BE2C (cell line): ENCODE data around the gene GRB7. TPM values are rescaled to one million over a fixed set of nuclear protein-coding genes. Genes with fewer than 3 reads are reported as not detected.

Experiments
- DNase-seq: peaks from one replicate; pipeline ENCODE4 v3.0.0-alpha.2; 2020
- H3K27me3 ChIP-seq: fragments of 250-450 bp; sonication (Bioruptor Pico); 2 replicates; pipeline ENCODE4 v1.5.1; 2020; ENCODE audit warnings: mild to moderate bottlenecking
- H3K36me3 ChIP-seq: fragments of 250-450 bp; sonication (Bioruptor Pico); 2 replicates; pipeline ENCODE4 v1.5.1; 2020; ENCODE audit warnings: mild to moderate bottlenecking
- H3K4me1 ChIP-seq: fragments of 250-450 bp; sonication (Bioruptor Pico); 2 replicates; pipeline ENCODE4 v1.5.1; 2020
- H3K4me3 ChIP-seq: 2 replicates; pipeline ENCODE4 v1.5.1; 2011; ENCODE audit warnings: low read depth, low read length
- H3K9me3 ChIP-seq: fragments of 250-450 bp; sonication (Bioruptor Pico); 2 replicates; pipeline ENCODE4 v1.5.1; 2020
- polyA plus RNA-seq: library from polyadenylated mRNA; unstranded; fragments of >200 nt; gene quantifications from one replicate; pipeline ENCODE4 v1.2.1, GENCODE V29; 2012; ENCODE audit warnings: low read depth, missing spikeins; ENCODE audit not compliant: insufficient read length, insufficient read depth
- TF ChIP-seq, protein P1 (sequence below): IDR thresholded peaks from 2 replicates; pipeline ENCODE4 v1.5.1; 2012; ENCODE audit warnings: mild to moderate bottlenecking, low read depth, low read length

The GRB7 gene
- not detected for polyA plus RNA-seq

GRCh38 chr17:39737760-39738567, at the start of gene GRB7:
GRB7 (plus strand) TSS chr17:39737938; CDS start chr17:39742302, 4,364 bp downstream.
- no peak within 1 kb of the TSS for H3K4me3 ChIP-seq
- H3K4me1 ChIP-seq = no peaks in the 10 kb centered on the region
- no peak for DNase-seq
- TF ChIP-seq, protein P1, sequence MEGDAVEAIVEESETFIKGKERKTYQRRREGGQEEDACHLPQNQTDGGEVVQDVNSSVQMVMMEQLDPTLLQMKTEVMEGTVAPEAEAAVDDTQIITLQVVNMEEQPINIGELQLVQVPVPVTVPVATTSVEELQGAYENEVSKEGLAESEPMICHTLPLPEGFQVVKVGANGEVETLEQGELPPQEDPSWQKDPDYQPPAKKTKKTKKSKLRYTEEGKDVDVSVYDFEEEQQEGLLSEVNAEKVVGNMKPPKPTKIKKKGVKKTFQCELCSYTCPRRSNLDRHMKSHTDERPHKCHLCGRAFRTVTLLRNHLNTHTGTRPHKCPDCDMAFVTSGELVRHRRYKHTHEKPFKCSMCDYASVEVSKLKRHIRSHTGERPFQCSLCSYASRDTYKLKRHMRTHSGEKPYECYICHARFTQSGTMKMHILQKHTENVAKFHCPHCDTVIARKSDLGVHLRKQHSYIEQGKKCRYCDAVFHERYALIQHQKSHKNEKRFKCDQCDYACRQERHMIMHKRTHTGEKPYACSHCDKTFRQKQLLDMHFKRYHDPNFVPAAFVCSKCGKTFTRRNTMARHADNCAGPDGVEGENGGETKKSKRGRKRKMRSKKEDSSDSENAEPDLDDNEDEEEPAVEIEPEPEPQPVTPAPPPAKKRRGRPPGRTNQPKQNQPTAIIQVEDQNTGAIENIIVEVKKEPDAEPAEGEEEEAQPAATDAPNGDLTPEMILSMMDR = no peak
- no peaks in the 10 kb centered on the region for H3K9me3 ChIP-seq
- peaks cover 66% of the 10 kb centered on the region for H3K27me3 ChIP-seq
- H3K36me3 ChIP-seq = no peaks in the 10 kb centered on the region

GRCh38 chr17:39688475-39688835, 49.3 kb upstream of the GRB7 start:
- no peaks in the 10 kb centered on the region for H3K9me3 ChIP-seq
- H3K27me3 ChIP-seq = no peaks in the 10 kb centered on the region
- DNase-seq = no peak
- H3K4me1 ChIP-seq = no peaks in the 10 kb centered on the region
- H3K4me3 ChIP-seq = peak overlapping the region; percentile 94
- TF ChIP-seq, protein P1 = no peak
- H3K36me3 ChIP-seq = no peaks in the 10 kb centered on the region; the same call in 1 of the 2 replicates

- H3K4me1 ChIP-seq = no peaks in the 10 kb centered on the region
- DNase-seq = no peak
- H3K9me3 ChIP-seq = no peaks in the 10 kb centered on the region
- no peaks in the 10 kb centered on the region for H3K27me3 ChIP-seq
- TF ChIP-seq, protein P1 = no peak
- H3K36me3 ChIP-seq = no peaks in the 10 kb centered on the region; the same call in 1 of the 2 replicates
- H3K4me3 ChIP-seq = peak overlapping the region; percentile 94
These were observed 48.8 kb upstream of the GRB7 start for GRCh38 chr17:39688945-39689344.

GRCh38 chr17:39694593-39694992, 43.1 kb upstream of the GRB7 start:
- H3K9me3 ChIP-seq = no peaks in the 10 kb centered on the region
- no peaks in the 10 kb centered on the region for H3K36me3 ChIP-seq
- no peaks in the 10 kb centered on the region for H3K4me1 ChIP-seq

GRCh38 chr17:39695089-39695474, 42.7 kb upstream of the GRB7 start:
- DNase-seq = no peak
- no peaks in the 10 kb centered on the region for H3K36me3 ChIP-seq
- no peaks in the 10 kb centered on the region for H3K9me3 ChIP-seq
- H3K4me1 ChIP-seq = no peaks in the 10 kb centered on the region
- TF ChIP-seq, protein P1 = no peak
- no peak overlapping the region for H3K4me3 ChIP-seq
- H3K27me3 ChIP-seq = peaks cover 12% of the 10 kb centered on the region

More at GRCh38 chr17:39694593-39694992, 43.1 kb upstream of the GRB7 start:
- Histone ChIP-seq H3K27me3 (peaks cover 7% of the 10 kb centered on the region), H3K4me3 (no peak overlapping the region)
- no peak for DNase-seq
- TF ChIP-seq, protein P1 = no peak

GRCh38 chr17:39696731-39697130, 41.0 kb upstream of the GRB7 start:
- Histone ChIP-seq H3K27me3 (peaks cover 29% of the 10 kb centered on the region), H3K36me3 (no peaks in the 10 kb centered on the region), H3K4me3 (no peak overlapping the region), H3K4me1 (no peaks in the 10 kb centered on the region), H3K9me3 (no peaks in the 10 kb centered on the region)
- TF ChIP-seq, protein P1 = no peak
- no peak for DNase-seq
